Germinal center (tissue), 1 donor: ENCODE results near the gene SLC39A11.
"Not testable (repeated sequence)": the region's sequence is repeated elsewhere in the genome, so short reads cannot be mapped to it uniquely, and the experiment has no call there.

ENCODE experiments used
- DNase-seq: peaks from one replicate; pipeline ENCODE4 v3.0.0; 2012; ENCODE audit warnings: mixed read lengths, low spot score

Gene SLC39A11

DNA sequence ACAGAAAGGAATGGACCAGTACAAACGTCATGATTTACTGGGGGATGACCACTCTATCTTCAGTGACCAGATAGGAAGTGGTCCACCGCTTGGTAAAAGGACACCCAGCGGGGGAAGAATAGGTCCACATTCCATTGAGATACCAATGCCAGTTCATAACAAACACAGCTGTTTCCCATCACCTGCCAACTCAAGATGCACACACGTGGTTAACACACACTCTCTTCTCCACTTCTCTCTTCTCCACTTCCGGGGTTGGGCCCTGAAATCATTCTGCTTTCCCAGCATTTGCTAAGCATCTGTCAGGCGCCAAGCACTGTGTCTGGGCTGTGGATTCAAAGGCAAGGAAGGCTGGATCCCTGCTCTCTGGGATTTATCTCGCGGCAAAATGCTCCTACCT is 175.5 kb downstream of the SLC39A11 start:
- no peak for DNase-seq

- no peak for DNase-seq
These were observed 176.8 kb downstream of the SLC39A11 start for GRCh38 chr17:72915625-72916081.

GRCh38 chr17:72913142-72913682 is 179.3 kb downstream of the SLC39A11 start:
- DNase-seq, result no peak

DNA sequence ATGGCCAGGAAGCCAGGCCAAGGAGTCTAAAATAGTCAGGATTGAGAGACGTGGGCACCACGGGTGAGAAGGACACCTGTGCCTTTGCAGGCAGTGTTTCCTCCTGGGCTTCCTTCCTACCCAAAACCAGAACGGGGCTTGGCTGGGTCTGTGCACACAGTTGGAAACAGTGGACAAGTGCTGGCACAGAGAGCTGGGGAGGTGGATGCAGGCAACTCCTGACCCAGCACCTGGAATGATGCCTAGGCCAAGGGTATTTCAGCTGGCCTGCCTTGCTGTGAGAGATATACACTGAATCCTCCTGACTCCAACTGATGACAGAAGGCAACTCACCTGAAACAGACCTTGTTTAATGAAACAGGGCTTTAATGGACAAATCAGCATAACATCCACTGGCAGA is 186.2 kb downstream of the SLC39A11 start:
- no peak for DNase-seq

DNA sequence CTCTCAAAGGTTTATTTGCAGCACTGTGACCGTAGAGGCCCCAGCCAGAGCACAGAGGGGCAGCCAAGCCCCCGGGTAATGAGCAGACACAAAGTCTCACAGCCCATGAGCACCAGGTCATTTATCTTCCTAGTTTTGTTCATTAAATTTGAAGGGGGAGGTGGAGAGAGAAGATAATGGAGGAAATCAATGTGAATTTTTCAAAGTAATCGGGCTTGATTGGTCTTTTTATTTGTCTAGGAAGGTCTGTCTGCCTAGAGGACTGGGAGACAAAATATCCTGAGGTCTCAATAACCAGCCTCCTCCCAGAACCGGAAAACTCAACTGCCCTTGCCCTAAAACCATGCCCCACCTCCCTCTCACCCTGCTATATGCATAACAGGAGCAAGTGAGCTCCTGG is 189.0 kb downstream of the SLC39A11 start:
- DNase-seq, result no peak

DNA sequence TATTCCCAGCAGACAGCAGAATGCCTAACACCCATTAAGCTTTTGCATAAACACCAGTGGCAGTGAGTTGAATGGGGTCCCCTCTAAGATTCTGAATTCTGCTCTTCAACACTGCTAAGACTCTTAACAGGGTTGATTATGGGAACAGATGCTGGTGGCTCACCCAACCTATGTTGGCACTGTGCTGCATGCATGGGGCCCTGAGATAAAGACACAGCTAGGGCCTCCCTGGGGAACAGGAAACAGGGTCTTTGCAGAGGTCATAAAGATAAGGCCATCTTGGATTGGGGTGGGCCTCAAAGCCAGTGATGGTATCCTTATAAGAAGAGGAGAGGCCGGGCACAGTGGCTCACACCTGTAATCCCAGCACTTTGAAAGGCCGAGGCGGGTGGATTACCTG is 190.8 kb downstream of the SLC39A11 start:
- DNase-seq, result no peak

DNA sequence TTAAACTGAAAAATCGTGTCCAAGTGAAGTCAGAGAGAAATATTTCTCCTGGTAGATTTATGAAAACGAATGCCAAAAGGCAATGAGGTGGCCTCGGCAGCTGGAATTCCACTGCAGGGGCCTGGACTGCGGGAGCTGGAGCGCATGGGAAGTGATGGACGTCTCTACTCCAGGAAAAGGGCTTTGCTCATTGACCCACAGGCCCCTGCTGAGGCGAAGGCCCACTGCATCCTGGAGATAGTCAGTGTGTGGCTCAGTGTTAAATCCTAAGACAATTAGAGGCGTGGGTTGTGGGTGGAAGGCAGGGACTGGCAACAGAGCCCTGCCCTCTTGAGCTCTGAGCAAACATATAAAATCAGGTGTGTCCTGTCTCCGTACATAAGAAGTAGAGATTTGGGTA is 191.4 kb downstream of the SLC39A11 start:
- DNase-seq, result no peak

DNA sequence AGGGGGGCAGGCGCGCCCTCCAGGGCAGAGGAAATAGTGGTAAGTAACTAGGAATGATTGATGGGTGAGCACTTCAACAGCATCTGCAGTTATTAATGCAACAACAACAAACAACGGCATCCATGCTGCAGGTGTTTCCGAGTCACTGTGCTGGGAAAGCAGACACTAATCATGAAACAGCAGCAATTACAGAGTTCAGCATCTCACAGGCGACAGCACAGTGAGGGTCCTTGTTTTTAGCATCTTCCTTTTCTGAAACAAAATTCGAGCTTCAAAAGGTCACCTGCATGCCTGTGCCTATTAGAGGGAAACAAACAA is 191.9 kb downstream of the SLC39A11 start:
- no peak for DNase-seq

- DNase-seq, result no peak
These were observed 193.8 kb downstream of the SLC39A11 start for GRCh38 chr17:72898725-72899124.

DNA sequence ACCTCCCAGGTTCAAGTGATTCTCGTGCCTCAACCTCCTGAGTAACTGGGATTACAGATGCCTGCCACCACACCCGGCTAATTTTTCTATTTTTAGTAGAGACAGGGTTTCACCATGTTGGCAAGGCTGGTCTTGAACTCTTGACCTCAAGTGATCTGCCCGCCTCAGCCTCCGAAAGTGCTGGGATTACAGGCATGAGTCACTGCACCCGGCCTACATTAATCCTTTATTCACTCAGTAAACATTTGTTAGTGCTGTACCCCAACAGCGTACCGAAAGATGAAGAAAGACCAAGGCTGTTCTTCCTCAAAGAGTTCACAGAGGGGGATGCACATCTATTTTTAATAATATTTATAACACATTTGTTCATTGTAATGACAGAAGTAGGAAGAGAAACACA is 196.2 kb downstream of the SLC39A11 start:
- not testable (repeated sequence) for DNase-seq

GRCh38 chr17:72891627-72892026 is 200.9 kb downstream of the SLC39A11 start:
- no peak for DNase-seq

GRCh38 chr17:72890711-72891110 is 201.8 kb downstream of the SLC39A11 start:
- no peak for DNase-seq

- no peak for DNase-seq
These were observed 204.6 kb downstream of the SLC39A11 start for GRCh38 chr17:72887917-72888316.

DNA sequence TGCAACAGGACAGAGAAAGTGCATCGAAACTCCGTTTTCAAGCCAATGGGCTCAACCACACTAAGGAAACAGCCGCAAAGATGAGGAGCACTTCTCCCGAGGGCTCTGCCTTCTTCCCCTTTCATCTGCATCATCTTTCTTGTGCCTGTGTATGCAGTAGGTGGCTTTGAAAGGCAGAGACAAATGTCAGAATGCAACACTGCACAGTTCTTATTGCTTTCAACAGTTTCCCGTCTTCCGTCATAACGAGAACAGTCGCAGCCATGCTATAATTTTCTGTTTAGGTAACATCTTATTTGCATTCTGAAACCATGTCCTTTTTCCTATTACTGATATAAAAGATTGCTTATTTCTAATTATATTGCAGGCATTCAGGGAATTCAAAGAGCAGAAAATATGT is 205.2 kb downstream of the SLC39A11 start:
- DNase-seq, result no peak

DNA sequence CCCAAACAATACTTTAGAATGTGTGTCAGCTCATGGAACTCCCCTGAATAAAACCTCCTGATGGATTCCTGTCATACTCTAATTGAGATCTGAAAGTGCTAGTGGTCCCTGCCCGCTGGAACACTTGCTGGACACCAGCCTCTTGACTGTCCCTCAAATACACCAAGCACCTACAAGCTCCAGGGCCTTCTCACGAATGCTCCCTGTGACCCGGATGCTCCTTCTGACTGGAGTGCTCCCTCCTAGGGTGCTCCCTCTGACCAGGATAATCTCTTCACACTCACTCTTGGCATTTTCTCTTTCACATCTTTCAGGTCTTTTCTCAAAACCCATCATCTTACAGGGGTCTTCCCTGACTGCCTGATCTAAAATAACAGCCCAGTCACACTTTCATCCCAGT is 205.9 kb downstream of the SLC39A11 start:
- DNase-seq, result no peak

GRCh38 chr17:72884066-72884465 is 208.4 kb downstream of the SLC39A11 start:
- DNase-seq, result no peak

- no peak for DNase-seq
These were observed 209.1 kb downstream of the SLC39A11 start for GRCh38 chr17:72883351-72883750.

GRCh38 chr17:72882426-72882825 is 210.1 kb downstream of the SLC39A11 start:
- DNase-seq, result no peak

GRCh38 chr17:72879877-72880276 is 212.6 kb downstream of the SLC39A11 start:
- no peak for DNase-seq

- no peak for DNase-seq
These were observed 213.4 kb downstream of the SLC39A11 start for GRCh38 chr17:72878975-72879660.

DNA sequence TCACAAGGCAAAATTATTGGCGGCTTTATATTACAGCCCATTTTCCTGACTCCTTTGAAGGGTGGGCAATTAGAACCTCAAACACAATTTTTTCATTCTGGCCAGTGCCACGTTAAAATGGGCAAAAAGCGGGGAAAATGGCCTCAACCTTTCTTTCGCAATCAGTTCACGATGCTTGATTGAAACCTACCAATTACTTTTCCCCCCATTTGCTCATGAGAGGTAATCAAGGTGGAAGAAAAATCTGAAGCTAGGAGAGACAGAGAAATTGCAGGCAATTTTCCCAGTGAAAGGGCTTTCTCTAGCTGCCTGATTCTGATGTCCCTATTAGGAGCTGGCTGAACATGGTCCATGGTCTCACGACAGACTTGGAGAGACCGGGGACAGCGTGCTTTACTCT is 215.1 kb downstream of the SLC39A11 start:
- no peak for DNase-seq

GRCh38 chr17:72876413-72876812 is 216.1 kb downstream of the SLC39A11 start:
- no peak for DNase-seq

- DNase-seq, result no peak
These were observed 217.1 kb downstream of the SLC39A11 start for GRCh38 chr17:72875361-72875760.

DNA sequence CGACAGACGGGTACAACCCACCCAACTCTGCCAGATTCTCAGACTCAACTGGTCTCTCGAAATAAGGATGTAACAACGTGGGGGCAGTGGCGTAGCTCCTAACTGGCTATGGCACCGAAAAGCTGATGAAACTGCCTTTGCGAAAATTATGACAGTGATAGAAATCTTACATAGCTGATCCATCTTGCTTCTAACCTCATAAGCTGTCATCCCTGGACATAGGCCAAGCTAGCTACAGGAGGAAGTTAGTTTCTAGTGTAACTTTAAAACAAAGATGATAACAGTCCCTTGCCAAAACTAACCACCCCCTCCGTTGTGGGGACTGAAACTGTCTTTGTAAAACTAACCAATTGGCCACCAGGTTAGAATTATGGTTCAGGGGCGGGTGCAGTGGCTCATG is 220.1 kb downstream of the SLC39A11 start:
- no peak for DNase-seq
